Measurements from ENCODE around the gene ASCC2.

DNA sequence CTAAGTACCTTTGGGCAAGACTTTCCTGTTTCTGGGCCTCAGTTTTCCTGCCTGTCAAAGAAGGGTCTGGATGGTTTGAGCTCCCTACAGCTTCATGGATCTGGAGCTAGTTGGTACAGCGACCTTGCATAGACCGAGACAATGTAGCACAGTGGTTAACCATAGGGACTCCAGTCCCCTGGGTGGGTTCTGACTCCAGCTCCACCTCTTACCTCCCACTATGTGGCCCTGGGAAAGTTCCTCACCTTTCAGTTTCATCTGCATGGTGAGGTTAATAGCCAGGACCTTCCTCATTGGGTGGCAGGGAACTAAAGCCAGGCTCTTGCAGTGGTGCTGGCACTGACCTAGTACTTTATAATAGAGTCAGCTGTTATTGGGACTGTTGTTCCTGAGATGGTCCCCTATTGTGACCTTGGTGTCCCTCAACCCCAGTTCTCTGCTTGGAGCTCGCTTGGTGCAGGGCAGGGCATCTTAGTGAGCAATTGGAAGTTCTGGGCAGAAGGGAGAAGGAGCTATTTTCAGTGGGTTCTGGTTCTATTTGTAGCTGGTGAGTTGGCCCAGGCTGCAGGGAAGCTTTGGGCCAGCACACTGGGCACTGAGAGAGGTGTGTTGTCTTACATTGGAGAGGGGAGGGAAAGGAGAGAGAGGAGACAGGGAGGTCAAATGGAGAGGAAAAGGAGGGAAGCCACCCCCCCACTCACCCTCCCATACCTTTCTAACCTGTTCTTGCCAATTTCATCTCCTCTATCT lies 34.2 kb upstream of the ASCC2 start:
- TF ChIP-seq, protein P1, sequence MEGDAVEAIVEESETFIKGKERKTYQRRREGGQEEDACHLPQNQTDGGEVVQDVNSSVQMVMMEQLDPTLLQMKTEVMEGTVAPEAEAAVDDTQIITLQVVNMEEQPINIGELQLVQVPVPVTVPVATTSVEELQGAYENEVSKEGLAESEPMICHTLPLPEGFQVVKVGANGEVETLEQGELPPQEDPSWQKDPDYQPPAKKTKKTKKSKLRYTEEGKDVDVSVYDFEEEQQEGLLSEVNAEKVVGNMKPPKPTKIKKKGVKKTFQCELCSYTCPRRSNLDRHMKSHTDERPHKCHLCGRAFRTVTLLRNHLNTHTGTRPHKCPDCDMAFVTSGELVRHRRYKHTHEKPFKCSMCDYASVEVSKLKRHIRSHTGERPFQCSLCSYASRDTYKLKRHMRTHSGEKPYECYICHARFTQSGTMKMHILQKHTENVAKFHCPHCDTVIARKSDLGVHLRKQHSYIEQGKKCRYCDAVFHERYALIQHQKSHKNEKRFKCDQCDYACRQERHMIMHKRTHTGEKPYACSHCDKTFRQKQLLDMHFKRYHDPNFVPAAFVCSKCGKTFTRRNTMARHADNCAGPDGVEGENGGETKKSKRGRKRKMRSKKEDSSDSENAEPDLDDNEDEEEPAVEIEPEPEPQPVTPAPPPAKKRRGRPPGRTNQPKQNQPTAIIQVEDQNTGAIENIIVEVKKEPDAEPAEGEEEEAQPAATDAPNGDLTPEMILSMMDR (conservative IDR thresholded peaks at IDR 0.05), result no peak
- TF ChIP-seq EZH2 (IDR thresholded peaks at IDR 0.05; ENCODE audit: low read depth), result no peak

All from PC-9 (cell line).